GM12891 (cell line): ENCODE results near the gene JADE2.

Source experiments
- POLR2A ChIP-seq: IDR thresholded peaks from 2 replicates; pipeline ENCODE4 v1.6.1; 2011; ENCODE audit warnings: low read depth, low read length, control low read depth
- POLR2AphosphoS5 ChIP-seq: IDR thresholded peaks from 2 replicates; pipeline ENCODE4 v1.6.1; 2011; ENCODE audit warnings: low read depth, low read length, control low read depth
- POU2F2 ChIP-seq: IDR thresholded peaks from 2 replicates; pipeline ENCODE4 v1.6.1; 2011; ENCODE audit warnings: low read depth, mild to moderate bottlenecking, control low read depth, low read length, moderate library complexity
- TAF1 ChIP-seq: IDR thresholded peaks from 2 replicates; pipeline ENCODE4 v1.6.1; 2011; ENCODE audit warnings: low read depth, low read length, control low read depth

- TF ChIP-seq POLR2AphosphoS5 (no peak), TAF1 (no peak), POLR2A (no peak), POU2F2 (no peak)
Observed at GRCh38 chr5:134604908-134605307, 79.4 kb downstream of the JADE2 start.
